IPS-11a (cell line): ENCODE results near the gene MAPK12.

Experiments used
- H3K4me3 ChIP-seq: one replicate; pipeline ENCODE4 v1.5.1; 2013; ENCODE audit warnings: low read depth, low read length, control low read depth

MAPK12 gene

DNA sequence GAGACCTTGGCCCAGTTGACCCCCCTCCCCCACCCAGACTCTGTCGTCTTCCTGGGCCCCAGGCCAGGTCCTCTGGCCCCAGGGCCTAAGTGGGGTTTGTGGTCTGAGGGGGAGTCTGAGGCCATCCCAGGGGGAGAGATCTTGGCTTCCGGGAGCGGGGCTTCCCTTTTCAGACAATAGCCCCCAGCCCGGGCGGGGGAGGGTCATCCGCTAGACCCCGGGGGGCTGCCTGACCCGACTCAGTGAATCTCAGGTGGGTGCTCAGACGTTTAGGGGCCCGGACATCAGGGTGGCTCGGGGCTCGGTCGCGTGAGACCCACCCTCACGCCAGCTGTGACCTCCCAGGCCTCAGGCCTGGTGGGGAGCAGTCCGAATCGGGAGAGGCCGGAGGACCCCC, 8.1 kb upstream of the MAPK12 start:
- H3K4me3 ChIP-seq, result no peak overlapping the region

DNA sequence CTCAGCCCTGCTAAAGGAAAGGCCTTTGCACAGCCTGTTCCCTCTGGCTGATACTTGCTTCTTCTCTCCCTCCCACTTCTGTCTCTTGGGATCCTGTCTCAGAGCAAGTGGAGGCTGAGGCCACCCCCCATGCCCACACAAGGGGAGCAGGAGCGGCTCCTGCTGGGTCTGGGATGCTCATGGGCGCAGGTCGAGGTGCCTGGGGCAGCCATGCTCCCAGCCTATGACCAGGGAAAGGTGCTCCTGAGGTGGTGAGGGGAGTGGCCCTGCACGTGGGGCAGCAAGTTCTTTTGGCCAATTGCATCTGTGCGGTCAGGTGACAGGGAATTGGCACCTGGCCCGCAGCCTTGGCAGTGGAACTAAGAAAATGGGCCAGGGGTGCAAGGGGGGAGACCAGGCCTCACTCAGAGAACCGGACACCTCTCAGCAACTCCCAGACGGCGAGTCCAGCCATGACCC, 7.2 kb upstream of the MAPK12 start:
- no peak overlapping the region for H3K4me3 ChIP-seq

DNA sequence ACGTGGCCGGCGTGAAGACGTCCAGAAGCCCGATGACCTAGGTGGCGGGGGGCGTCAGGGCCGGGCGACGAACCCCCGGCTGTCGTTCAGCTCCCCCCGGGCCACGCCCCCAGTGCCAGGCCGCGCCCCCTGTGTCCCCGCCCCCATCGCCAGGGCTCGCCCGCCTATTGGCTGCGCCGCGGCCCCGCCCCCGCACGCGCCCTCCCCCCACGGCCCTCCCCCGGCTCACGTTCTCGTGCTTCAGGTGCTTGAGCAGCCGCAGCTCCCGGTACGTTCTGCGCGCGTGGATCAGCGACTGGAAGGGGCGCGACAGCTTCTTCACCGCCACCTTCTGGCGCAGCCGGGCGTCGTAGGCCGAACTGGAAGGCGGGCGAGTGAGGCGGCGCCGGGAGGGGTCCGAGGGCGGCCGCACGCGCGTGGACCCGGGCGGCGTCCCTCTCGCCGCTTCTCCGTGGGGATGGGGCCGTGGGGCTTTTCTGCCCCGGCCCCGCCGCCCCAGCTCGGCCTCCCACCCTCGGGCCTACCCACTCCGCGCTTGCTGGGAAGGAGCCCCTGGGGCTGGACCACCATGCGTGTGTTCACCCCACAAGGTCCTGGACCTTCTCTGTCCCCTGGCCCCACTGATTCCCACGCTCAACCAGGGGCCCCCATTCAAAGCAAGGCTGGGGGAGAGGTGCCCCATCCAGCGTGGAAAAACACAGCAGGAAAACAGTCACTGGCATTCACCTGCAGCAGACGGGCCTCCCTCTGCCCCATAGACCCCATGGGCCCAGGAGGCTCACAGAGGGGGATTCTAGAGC, 6.3 kb upstream of the MAPK12 start:
- H3K4me3 ChIP-seq, result no peak overlapping the region

DNA sequence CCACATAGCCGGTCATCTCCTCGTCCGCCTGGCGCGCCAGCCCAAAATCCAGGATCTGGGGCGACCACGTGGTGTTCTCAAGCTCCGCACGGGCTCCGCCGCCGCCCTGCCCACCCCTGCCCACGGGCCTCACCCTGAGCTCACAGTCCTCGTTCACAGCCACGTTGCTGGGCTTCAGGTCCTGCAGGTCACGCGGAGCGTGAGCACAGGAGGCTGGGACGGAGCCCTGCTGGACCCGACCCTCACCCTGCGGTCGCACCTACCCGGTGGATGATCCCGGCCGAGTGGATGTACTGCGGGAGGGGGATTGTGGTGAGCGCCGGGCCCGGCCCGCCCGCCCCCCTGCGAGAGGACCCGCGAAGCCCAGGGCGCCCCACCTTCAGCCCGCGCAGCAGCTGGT, 5.5 kb upstream of the MAPK12 start:
- no peak overlapping the region for H3K4me3 ChIP-seq

DNA sequence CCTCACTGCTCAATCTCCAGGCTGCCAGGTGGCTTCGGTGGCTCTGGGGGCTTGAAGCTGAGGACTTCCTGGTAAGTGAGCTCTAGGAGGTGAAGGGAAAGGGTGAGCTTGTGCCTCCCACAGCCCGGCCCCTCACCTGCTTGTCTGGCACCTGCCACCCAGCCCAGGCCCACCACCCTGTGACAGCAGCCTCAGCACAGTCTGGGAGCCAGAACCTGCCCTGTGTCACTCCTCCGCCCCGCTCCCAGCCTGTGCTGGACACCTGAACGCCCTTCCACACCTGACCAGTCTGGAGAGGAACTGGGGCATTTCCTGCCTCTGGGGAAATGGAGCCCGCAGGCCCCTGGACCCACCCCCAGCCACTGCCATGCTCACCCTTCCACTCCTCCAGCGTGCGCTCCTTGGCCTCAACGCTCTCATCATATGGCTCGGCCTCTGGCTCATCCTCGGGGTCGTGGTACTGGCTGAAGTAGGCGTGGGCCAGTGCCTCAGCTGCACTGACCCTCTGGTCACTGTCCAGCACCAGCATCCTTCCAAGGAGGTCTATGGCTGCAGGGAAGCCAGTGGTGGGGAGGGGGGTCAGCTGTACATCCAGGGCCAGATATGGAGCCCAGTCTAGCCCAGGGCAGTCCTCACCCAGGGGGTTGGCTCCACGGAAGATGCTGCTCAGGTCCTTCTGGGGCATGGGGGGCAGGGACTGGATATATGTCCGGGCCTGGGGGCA, 3.6 kb upstream of the MAPK12 start:
- no peak overlapping the region for H3K4me3 ChIP-seq

DNA sequence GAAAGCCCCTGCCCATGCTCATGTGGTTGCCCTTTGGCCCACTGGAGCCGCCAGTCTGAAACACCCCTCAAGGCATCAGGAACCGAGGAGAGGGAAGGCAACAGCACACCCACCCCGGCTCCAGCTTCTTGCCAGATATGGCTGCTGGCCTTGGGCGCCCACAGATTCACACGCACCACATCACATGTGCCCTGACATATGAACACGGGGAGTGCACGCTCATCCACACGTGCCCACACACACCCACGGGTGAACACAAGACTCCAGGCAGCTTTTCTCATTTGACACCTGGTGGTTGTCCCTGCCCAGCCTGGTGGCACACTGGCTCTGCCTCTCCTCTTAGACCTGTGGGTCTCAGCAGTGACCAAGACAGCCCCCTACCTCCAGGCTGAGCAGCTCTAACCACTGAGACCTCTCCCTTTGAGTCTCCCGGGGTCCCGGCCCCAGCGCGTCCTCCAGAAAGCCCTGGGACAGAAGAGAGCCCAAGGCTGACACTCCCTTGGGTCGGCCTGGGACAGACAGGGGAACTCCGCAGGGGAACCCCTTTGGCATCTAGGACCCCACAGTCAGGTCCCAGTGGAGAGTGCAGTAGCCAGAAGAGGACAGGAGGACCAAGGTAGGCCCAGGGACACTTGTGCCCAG, 2.7 kb upstream of the MAPK12 start:
- H3K4me3 ChIP-seq, result no peak overlapping the region

DNA sequence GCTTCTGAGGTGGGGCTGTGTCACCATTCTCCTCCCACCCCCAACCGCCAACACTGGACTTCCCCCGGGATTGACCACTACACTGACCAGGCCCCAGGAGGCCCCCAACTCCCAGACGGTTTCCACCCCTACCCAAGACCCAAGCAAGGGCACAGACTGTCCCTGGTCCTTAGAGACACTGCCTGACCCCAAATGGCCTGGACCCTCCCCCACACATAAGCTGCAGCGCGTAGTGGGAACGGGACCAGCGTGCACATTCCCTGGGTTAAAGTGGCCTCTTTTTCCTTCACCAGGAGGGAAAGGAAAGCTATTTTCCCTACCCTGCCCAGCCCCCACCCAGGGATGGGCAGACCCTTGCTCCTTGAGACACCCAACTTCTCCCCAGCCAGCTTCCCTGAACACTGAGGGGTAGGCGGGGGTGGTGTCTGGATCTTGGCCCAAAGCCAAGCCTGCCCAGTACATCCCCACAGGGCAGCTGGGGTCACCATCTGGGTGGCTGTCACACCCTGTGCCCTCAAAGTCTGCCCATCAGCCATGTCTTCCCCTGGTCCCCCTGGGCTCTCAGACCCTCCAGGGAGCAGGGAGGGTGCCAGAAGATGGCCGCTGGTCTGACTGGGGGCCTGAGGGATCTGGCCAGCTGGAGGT, 1.6 kb upstream of the MAPK12 start:
- no peak overlapping the region for H3K4me3 ChIP-seq

DNA sequence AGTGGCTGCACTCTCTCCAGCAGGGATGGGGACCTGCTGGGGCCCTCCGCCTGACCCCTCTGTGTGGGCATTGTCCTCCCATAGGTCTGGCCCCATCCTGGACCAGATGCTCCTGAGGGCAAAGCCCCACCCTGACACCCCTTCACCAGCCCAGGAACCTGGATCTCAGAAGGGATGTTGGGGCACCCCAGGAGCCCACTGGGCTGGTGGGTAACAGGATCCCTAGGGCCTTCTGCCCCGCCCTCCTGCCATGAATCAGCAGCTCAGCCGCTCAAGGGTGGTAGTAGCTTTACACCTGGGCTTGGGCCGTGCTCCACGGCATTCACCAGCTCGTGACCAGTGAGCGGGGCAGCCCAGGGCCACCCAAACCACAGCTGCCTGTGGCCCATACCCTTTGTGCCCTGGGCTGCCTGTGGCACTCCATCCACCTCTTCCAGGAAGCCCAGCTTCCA, 1.0 kb upstream of the MAPK12 start:
- H3K4me3 ChIP-seq, result no peak overlapping the region

DNA sequence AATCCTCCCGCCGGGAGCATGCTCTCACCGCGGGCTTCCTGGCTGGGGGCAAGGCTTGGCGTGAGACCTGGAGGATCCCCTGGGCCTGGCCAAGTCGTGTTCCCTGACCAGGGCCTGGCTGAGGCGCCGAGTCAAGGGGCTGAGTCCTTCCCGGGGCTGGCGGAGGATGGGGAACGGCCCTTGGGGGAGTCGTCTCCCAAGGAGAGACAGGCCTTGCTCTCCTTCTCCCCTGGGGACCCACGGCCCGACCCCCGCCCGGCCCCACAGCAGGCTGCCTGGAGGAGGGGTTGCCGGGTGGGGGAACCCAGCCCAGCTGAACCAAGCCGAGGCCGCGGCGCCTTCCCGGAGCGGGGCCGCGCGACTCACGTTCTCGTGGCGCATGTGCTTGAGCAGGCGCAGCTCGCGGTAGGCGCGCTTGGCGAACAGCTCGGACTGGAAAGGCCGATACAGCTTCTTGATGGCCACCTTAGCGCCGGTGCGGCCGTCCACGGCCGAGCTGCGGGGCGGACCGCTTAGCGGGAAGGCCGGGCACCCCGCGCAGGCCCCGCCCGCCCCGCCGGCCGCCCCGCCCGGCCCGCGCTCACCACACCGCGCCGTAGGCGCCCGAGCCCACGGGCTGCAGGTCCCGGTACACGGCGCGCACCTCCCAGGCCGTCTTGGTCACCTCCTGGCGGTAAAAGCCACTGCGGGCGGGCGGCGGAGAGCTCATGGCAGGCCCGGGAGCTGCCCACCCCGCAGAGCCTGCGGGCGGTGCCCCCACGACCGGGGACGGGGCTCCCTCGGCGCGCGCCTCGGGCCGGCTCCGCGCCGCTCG, 475 bp downstream of the MAPK12 start:
- peak overlapping the region; percentile 61 for H3K4me3 ChIP-seq

DNA sequence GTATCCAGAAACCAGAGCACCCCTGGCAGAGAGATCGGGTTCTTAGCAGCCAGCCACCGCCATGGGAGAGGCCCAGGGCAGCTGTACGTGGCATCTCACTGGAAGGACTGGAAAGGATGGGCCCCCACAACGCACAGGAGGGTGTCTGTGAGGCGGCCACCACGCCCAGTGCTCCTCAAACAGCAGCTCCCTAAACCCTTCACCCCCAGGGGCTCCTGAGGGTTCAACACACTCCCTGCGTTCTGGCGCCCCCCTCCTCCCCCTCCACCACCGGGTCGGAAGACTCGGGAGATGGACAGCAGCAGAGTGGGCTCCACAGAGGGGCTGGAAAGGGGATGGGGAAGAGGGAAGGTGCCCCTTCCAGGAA, 1.1 kb downstream of the MAPK12 start:
- peak overlapping the region; percentile 61 for H3K4me3 ChIP-seq

DNA sequence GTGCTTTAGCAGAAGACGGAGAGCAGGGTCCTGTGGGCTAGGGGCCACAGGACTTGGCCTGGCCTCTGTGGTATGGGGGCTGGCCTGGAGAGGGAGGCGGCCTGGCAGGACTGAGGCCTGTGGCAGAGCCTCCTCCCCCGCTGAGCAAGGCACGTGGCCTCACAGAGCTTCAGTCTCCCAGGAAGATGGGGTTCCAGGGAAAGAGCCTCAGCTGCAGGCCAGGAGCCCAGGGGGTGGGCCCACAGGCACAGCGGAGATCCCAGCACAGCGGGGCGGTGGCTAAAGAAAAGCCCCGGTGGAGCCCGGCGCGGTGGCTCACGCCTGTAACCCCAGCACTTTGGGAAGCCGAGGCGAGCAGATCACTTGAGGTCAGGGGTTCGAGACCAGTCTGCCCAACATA, 2.2 kb downstream of the MAPK12 start:
- H3K4me3 ChIP-seq, result no peak overlapping the region

DNA sequence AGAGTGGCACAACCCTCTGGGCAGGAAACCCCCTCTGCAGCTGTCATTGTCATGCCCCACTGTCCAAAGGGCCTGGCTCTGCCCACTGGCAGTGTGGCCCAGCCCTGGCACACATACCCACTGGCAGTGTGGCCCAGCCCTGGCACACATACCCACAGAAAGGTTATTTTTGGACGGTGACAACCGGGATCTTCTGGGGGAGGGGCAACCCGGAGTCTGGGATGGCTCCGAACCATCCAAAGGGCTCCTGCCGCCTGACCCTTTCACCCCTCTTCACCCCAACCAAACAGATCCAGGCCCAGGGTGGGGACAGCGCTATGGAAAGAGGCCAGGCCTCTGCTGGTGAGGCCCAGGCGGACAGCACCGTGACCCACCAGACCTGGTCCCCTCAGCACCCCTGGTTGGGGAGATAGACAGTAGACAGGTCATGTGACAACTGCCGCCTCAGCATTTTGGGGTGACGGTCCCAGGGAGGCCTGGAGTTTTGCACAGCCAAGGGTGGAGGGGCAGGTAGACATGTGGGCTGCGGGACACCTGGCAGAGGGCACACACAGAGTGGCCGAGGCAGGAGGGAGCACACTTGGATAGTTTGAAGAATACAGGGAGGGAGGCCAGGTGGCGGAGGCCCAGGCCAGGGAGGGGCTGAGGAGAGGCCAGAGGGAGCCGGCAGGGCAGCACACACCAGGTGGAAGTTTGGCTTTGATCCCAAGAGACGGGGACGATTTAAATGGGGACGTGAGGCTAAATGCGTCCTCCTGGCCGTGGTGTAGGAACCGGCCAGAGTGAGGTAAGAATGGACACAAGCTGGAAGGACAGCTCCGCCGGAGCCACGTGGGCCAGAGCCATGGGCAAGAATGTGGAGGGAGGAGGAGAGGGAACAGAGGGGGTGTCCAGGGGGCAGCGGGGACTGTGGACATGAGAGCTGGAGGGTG, 2.9 kb downstream of the MAPK12 start:
- no peak overlapping the region for H3K4me3 ChIP-seq

DNA sequence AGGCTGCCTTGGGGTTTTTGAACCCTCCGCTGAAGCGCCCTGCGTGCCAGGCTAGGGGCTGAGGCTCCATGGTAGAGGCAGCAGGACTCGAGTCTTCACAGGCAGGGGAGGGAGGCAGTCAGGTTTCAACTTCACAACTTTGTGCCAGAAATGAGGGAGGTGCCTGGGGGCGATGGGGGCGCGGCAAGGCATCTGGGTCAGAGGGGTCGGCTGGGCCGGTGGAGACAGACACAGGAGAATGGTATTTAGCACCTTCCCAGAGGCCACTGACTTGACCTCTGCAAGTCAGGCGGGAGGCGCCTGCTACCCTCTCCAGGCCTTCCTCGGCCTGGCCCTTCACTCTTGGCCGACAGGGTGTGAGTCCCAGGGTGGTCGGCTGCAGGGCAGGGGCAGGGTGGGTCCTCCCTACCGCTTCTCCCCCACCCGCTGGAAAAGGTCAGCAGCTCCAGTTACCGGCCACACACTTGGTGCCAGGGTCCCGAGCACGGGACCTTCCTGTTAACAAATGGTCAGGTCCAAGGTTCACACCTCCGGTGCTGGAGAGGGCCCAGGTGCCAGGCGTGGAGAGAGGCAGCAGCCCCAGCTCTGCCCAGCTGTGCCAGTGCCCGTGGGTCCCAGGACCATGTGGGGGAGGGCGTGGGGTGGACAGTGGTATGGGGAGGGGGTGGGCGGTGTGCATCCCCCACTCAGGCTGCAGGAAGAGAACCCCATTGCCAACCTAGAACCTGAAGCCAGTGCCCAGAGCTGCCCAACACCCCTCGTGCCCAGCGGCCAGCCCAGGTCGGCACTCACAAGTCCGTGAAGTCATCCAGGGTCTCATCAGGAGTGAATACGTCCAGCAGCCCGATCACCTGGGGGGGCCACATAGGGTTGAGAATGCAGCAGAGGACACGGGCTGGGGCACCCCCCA, 3.8 kb downstream of the MAPK12 start:
- H3K4me3 ChIP-seq, result no peak overlapping the region

DNA sequence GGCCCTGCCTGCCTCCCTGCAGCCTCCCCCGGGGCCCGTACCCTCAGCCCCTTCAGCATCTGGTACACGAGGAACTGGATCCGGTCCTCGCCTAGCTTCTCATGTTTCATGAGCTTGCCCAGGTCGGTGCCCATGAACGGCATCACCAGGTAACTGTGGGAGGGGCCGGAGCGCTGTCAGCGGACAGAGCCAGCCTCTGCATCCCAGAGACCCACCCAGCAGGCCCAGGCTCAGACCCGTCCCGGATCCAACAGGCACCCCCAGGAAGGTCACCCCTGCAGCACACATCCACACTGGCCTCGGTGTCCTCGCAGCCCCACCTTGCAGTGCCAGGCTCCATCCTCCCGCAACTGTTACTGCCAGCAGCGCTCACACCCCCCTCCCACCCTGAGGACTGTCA, 4.4 kb downstream of the MAPK12 start:
- no peak overlapping the region for H3K4me3 ChIP-seq

DNA sequence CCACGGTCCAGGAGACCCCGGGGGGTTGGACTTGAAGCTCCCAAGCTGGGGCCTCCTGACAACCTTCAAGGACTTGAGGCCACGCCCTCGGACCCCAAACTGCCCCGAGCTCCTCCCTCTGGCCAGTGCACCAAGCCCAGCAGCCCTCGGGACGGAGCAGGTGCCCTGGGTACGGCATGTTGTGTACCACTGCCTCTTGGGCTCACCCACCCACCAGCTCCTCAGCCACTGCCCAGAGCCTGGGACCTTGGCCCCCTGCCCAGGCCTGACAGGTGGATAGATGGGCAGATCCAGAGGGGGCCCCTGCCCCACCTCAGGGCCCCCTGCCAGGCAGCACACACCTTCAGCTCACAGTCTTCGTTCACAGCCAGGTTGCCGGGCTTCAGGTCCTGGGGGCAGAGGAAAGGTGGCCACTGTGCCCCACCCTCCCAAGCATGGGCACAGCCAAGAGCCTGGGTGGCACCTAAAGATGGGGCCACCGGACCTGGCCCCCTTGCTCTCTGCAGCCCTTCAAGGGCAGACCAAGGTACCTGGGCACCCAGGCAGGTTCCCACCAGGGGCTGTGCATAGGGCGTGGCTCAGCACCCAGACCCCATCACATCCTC, 5.1 kb downstream of the MAPK12 start:
- no peak overlapping the region for H3K4me3 ChIP-seq

DNA sequence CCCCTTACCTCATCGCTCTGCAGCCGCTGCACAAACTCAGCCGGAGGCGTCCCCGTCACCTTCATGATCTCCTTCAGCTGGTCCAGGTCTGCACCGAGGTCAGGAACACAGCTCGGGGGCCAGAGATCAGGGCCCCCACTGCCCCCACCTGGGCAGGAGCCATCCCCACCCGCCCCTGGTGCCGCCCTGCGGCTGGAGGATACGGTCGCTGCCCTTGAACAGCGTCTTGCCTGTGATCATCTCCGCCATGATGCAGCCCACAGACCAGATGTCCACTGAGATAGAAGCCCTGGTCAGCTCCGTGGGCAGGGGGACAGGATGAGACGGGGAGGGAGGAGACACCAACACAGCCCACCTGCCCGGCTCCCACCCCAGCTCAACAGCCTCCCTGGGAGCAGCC, 5.9 kb downstream of the MAPK12 start:
- no peak overlapping the region for H3K4me3 ChIP-seq

DNA sequence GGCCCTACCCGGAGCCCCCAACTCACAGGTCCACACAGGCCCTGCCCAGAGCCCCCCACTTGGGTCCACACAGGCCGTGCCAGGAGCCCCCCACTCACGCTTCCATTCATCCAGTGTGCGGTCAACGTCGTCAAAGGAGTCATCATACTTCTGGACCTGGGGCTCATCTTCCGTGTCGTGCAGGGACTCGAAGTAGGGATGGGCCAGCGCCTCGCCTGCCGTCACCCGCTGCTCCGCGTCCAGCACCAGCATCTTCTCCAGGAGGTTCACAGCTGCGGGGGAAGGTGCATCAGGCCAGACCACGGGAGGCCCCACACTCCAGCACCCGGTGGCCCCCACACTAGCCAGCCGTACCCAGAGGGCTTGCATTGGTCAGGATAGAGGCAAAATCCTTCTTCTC, 6.4 kb downstream of the MAPK12 start:
- H3K4me3 ChIP-seq, result no peak overlapping the region

DNA sequence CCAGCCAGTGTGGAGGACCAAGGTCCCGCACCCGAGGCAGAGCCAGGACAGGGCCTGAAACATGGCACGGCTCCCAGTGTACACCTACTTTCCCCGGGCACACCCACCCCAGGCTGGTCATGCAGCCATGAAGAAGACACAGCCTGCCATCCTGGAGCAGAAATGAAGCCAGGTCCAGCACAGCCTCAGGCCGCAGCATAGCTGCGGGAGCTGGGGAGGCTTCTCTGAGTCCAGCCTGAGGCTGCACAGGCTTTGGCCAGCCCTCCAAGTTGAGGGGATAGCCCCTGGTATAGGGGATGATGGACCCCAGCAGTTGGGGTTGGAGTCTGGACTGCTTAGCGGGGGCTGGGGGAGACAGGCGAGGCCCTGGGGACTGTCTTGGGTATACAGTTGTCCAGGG, 7.5 kb downstream of the MAPK12 start:
- no peak overlapping the region for H3K4me3 ChIP-seq
